Retinal pigment epithelial cell (primary cell): Measurements from ENCODE around the gene STX1A.

ENCODE experiments used
- DNase-seq: peaks from one replicate; pipeline ENCODE4 v3.0.0-alpha.2; 2010; ENCODE audit warnings: low read depth
- H3K4me3 ChIP-seq: 2 replicates; pipeline ENCODE4 v1.5.1; 2011; ENCODE audit warnings: mild to moderate bottlenecking, low read length, control low read depth, moderate library complexity
- CTCF ChIP-seq: conservative IDR thresholded peaks from 2 replicates; pipeline ENCODE4 v1.5.1; 2011; ENCODE audit warnings: low read depth, low read length, control low read depth, inconsistent platforms

The STX1A gene

GRCh38 chr7:73688288-73688687, 31.2 kb downstream of the STX1A start:
- TF ChIP-seq CTCF = no peak
- no peak overlapping the region for H3K4me3 ChIP-seq
- no peak for DNase-seq

GRCh38 chr7:73685311-73685710, 34.2 kb downstream of the STX1A start:
- DNase-seq = no peak
- H3K4me3 ChIP-seq = no peak overlapping the region
- no peak for TF ChIP-seq CTCF

- DNase-seq = no peak
- no peak for TF ChIP-seq CTCF
- peak overlapping the region; percentile 98 for H3K4me3 ChIP-seq
Observed at GRCh38 chr7:73683788-73684693, 35.4 kb downstream of the STX1A start.

- H3K4me3 ChIP-seq = peak within 1 kb of the TSS; percentile 98
- TF ChIP-seq CTCF = no peak
- DNase-seq = peak; percentile 86
Observed at GRCh38 chr7:73683056-73683787, 36.2 kb downstream of the STX1A start, which contains the start of the genes BUD23 and DNAJC30. Gene BUD23, plus strand, starts transcription at chr7:73683597. Its CDS starts 29 bp downstream, at chr7:73683626. Gene DNAJC30, minus strand, starts transcription at chr7:73683453. Its CDS starts 30 bp downstream, at chr7:73683423.

- peak overlapping the region; percentile 98 for H3K4me3 ChIP-seq
- no peak for TF ChIP-seq CTCF
Observed at GRCh38 chr7:73682745-73683055, 36.8 kb downstream of the STX1A start.

GRCh38 chr7:73681031-73681430, 38.4 kb downstream of the STX1A start:
- peak overlapping the region; percentile 6 for H3K4me3 ChIP-seq

More at GRCh38 chr7:73682745-73683055, 36.8 kb downstream of the STX1A start:
- no peak for DNase-seq

More at GRCh38 chr7:73681031-73681430, 38.4 kb downstream of the STX1A start:
- TF ChIP-seq CTCF = no peak
- DNase-seq = no peak
